HEK293 (cell line): ENCODE results near the gene NHERF2.

Experiments used
- CTCF ChIA-PET: fragments of 350-600 bp; formaldehyde crosslinking; extraction: SDS; loops from one replicate; lab custom pipeline; 2021; ENCODE audit warnings: antibody characterized with exemption; lab: Yijun Ruan, JAX
- POLR2A ChIA-PET: fragments of 300-600 bp; formaldehyde crosslinking; extraction: SDS; loops from one replicate; lab custom pipeline; 2020; ENCODE audit warnings: antibody characterized with exemption, inconsistent platforms; lab: Yijun Ruan, JAX
- H3K27ac ChIP-seq: fragments of 200-500 bp; sonication (Bioruptor generic); 2 replicates; pipeline ENCODE4 v1.5.1; 2014; ENCODE audit warnings: low read depth, low read length, control low read depth, inconsistent platforms; ENCODE audit errors: extremely low read depth
- H3K36me3 ChIP-seq, 2 experiments: fragments of 200-500 bp in 1 of 2; sonication (Bioruptor generic) in 1 of 2; 1 replicate in 1 of 2; 2 replicates in 1 of 2; pipeline ENCODE4 v1.5.1; 2014 to 2017; ENCODE audit warnings: inconsistent platforms in 2 of 2, low read length in 2 of 2; ENCODE audit not compliant: control insufficient read depth in 2 of 2, insufficient read depth in 1 of 2
- H3K4me1 ChIP-seq: fragments of 200-500 bp; sonication (Bioruptor generic); 2 replicates; pipeline ENCODE4 v1.5.1; 2014; ENCODE audit warnings: mild to moderate bottlenecking, low read length, inconsistent platforms; ENCODE audit not compliant: control insufficient read depth, insufficient read depth
- H3K4me3 ChIP-seq: 2 replicates; pipeline ENCODE4 v1.5.1; 2011; ENCODE audit warnings: low read depth, mild to moderate bottlenecking, control low read depth, low read length, moderate library complexity
- H3K9me3 ChIP-seq: fragments of 200-500 bp; sonication (Bioruptor generic); 2 replicates; pipeline ENCODE4 v1.5.1; 2014; ENCODE audit warnings: low read depth, low read length, inconsistent platforms; ENCODE audit not compliant: control insufficient read depth, insufficient read depth
- BCL6B ChIP-seq: fragments of 450-650 bp; formaldehyde crosslinking; IDR thresholded peaks from 2 replicates; pipeline ENCODE4 v1.5.1; 2017; ENCODE audit warnings: missing biosample characterization, missing genetic modification characterization
- GLI2 ChIP-seq: fragments of 450-650 bp; formaldehyde crosslinking; IDR thresholded peaks from 2 replicates; pipeline ENCODE4; 2017; ENCODE audit warnings: missing biosample characterization, missing genetic modification characterization, low read depth, borderline replicate concordance
- HIC1 ChIP-seq: fragments of 450-650 bp; formaldehyde crosslinking; IDR thresholded peaks from 2 replicates; pipeline ENCODE4 v1.5.1; 2016; ENCODE audit warnings: missing biosample characterization, missing genetic modification characterization
- KLF16 ChIP-seq: fragments of 450-650 bp; formaldehyde crosslinking; IDR thresholded peaks from 2 replicates; pipeline ENCODE4 v1.5.1; 2017; ENCODE audit warnings: missing biosample characterization, missing genetic modification characterization
- PRDM10 ChIP-seq: fragments of 450-650 bp; formaldehyde crosslinking; IDR thresholded peaks from 2 replicates; pipeline ENCODE4 v1.5.1; 2016; ENCODE audit warnings: missing biosample characterization, missing genetic modification characterization
- SALL2 ChIP-seq: fragments of 450-650 bp; formaldehyde crosslinking; IDR thresholded peaks from 2 replicates; pipeline ENCODE4 v1.5.0; 2017; ENCODE audit warnings: missing biosample characterization, mild to moderate bottlenecking, missing genetic modification characterization, borderline replicate concordance
- YY1 ChIP-seq: fragments of 450-650 bp; formaldehyde crosslinking; IDR thresholded peaks from 2 replicates; pipeline ENCODE4 v1.5.1; 2018; ENCODE audit warnings: missing biosample characterization, missing genetic modification characterization
- YY2 ChIP-seq: fragments of 450-650 bp; formaldehyde crosslinking; IDR thresholded peaks from 2 replicates; pipeline ENCODE4 v1.5.1; 2016; ENCODE audit warnings: missing biosample characterization, missing genetic modification characterization
- ZBTB17 ChIP-seq: fragments of 450-650 bp; formaldehyde crosslinking; IDR thresholded peaks from 2 replicates; pipeline ENCODE4 v1.5.1; 2016; ENCODE audit warnings: missing biosample characterization, missing genetic modification characterization
- ZFP37 ChIP-seq: fragments of 450-650 bp; formaldehyde crosslinking; IDR thresholded peaks from 2 replicates; pipeline ENCODE4 v1.5.1; 2016; ENCODE audit warnings: missing biosample characterization, missing genetic modification characterization
- ZNF138 ChIP-seq: fragments of 450-650 bp; formaldehyde crosslinking; IDR thresholded peaks from 2 replicates; pipeline ENCODE4 v1.5.1; 2016; ENCODE audit warnings: missing biosample characterization, missing genetic modification characterization, borderline replicate concordance
- ZNF146 ChIP-seq: fragments of 450-650 bp; formaldehyde crosslinking; IDR thresholded peaks from 2 replicates; pipeline ENCODE4 v1.5.1; 2016; ENCODE audit warnings: missing biosample characterization, missing genetic modification characterization
- ZNF157 ChIP-seq: fragments of 450-650 bp; formaldehyde crosslinking; IDR thresholded peaks from 2 replicates; pipeline ENCODE4 v1.5.1; 2016; ENCODE audit warnings: missing biosample characterization, missing genetic modification characterization
- ZNF221 ChIP-seq: fragments of 450-650 bp; formaldehyde crosslinking; IDR thresholded peaks from 2 replicates; pipeline ENCODE4 v1.5.1; 2017; ENCODE audit warnings: missing biosample characterization, missing genetic modification characterization, borderline replicate concordance
- ZNF292 ChIP-seq: fragments of 450-650 bp; formaldehyde crosslinking; IDR thresholded peaks from 2 replicates; pipeline ENCODE4 v1.5.1; 2016; ENCODE audit warnings: low read depth, missing biosample characterization, missing genetic modification characterization, borderline replicate concordance
- ZNF529 ChIP-seq: fragments of 450-650 bp; formaldehyde crosslinking; IDR thresholded peaks from 2 replicates; pipeline ENCODE4 v1.5.1; 2017; ENCODE audit warnings: missing genetic modification characterization, missing biosample characterization; ENCODE audit not compliant: insufficient replicate concordance
- ZNF549 ChIP-seq: fragments of 450-650 bp; IDR thresholded peaks from 2 replicates; pipeline ENCODE4 v1.5.1; 2018; ENCODE audit warnings: missing biosample characterization, missing genetic modification characterization, mild to moderate bottlenecking, inconsistent platforms, moderate library complexity
- ZNF555 ChIP-seq: fragments of 450-650 bp; formaldehyde crosslinking; conservative IDR thresholded peaks from 2 replicates; pipeline ENCODE4 v1.5.1; 2017; ENCODE audit warnings: missing biosample characterization, mild to moderate bottlenecking, missing genetic modification characterization, inconsistent platforms
- ZNF596 ChIP-seq: fragments of 450-650 bp; IDR thresholded peaks from 2 replicates; pipeline ENCODE4 v1.5.0; 2018; ENCODE audit warnings: missing biosample characterization, mild to moderate bottlenecking, missing genetic modification characterization, moderate library complexity
- ZNF610 ChIP-seq: fragments of 450-650 bp; formaldehyde crosslinking; IDR thresholded peaks from 2 replicates; pipeline ENCODE4 v1.5.1; 2016; ENCODE audit warnings: missing biosample characterization, missing genetic modification characterization, borderline replicate concordance
- ZNF626 ChIP-seq: fragments of 450-650 bp; sonication (Bioruptor Pico); formaldehyde crosslinking; IDR thresholded peaks from 2 replicates; pipeline ENCODE4 v1.5.1; 2018; ENCODE audit warnings: missing biosample characterization, missing genetic modification characterization, inconsistent platforms
- ZNF658 ChIP-seq: fragments of 450-650 bp; formaldehyde crosslinking; IDR thresholded peaks from 2 replicates; pipeline ENCODE4; 2016; ENCODE audit warnings: missing biosample characterization, missing genetic modification characterization
- ZNF664 ChIP-seq: fragments of 450-650 bp; formaldehyde crosslinking; IDR thresholded peaks from 2 replicates; pipeline ENCODE4 v1.5.1; 2016; ENCODE audit warnings: missing biosample characterization, missing genetic modification characterization
- ZSCAN4 ChIP-seq: fragments of 450-650 bp; formaldehyde crosslinking; IDR thresholded peaks from 2 replicates; pipeline ENCODE4 v1.5.1; 2017; ENCODE audit warnings: missing biosample characterization, missing genetic modification characterization
- TF ChIP-seq, protein P1 (sequence below): fragments of 450-650 bp; formaldehyde crosslinking; IDR thresholded peaks from 2 replicates; pipeline ENCODE4 v1.5.1; 2016; ENCODE audit warnings: missing biosample characterization, missing genetic modification characterization, low read depth

Gene NHERF2

GRCh38 chr16:1990101-1990350 is 36.7 kb upstream of the NHERF2 start (continued):
- no peak for TF ChIP-seq SALL2 (tag by site-specific recombination)

GRCh38 chr16:1990351-1991134 is 36.2 kb upstream of the NHERF2 start:
- ChIA-PET CTCF (interaction anchor here (0.6 to 1.6 kb wide), 2 partner anchors 13 to 130 kb away, joined by 3 to 8 read pairs; no protein-coding TSS in a partner anchor), POLR2A (interaction anchor here (0.8 to 1.7 kb wide), 3 partner anchors 19 to 162 kb away, joined by 3 to 8 read pairs (median 6); partner anchors contain the start of genes RPS2 and TBL3)
- Histone ChIP-seq H3K4me3 (peak overlapping the region; percentile 45), H3K36me3 (peaks cover 0 to 18% of the 10 kb centered on the region in 2 experiments; a peak in 1 of 3 replicates), H3K9me3 (no peaks in the 10 kb centered on the region), H3K4me1 (peaks cover 3% of the 10 kb centered on the region), H3K27ac (no peak overlapping the region; the same call in 1 of the 2 replicates)
- TF ChIP-seq ZNF549 (tag by site-specific recombination) (no peak), ZNF529 (tag by site-specific recombination) (no peak), ZFP37 (tag by site-specific recombination) (peak; percentile 22; the same call in 1 of the 2 replicates), BCL6B (tag by site-specific recombination) (no peak), ZNF138 (no peak), ZNF626 (no peak), GLI2 (tag by site-specific recombination) (no peak), ZNF664 (tag by site-specific recombination) (no peak), YY2 (tag by site-specific recombination) (no peak), ZNF596 (tag by site-specific recombination) (no peak), ZNF610 (tag by site-specific recombination) (no peak), ZNF555 (no peak), ZBTB17 (tag by site-specific recombination) (no peak), KLF16 (tag by site-specific recombination) (0 out of 2 replicates have a peak, but pooled peaks have one; percentile 62), ZNF221 (tag by site-specific recombination) (no peak), PRDM10 (tag by site-specific recombination) (peak; percentile 97), ZNF146 (tag by site-specific recombination) (no peak), ZNF292 (tag by site-specific recombination) (no peak), ZNF658 (tag by site-specific recombination) (no peak), ZNF157 (tag by site-specific recombination) (no peak), HIC1 (tag by site-specific recombination) (peak; percentile 58; the same call in 1 of the 2 replicates), YY1 (tag by site-specific recombination) (no peak), ZSCAN4 (tag by site-specific recombination) (no peak)
- TF ChIP-seq, protein P1, sequence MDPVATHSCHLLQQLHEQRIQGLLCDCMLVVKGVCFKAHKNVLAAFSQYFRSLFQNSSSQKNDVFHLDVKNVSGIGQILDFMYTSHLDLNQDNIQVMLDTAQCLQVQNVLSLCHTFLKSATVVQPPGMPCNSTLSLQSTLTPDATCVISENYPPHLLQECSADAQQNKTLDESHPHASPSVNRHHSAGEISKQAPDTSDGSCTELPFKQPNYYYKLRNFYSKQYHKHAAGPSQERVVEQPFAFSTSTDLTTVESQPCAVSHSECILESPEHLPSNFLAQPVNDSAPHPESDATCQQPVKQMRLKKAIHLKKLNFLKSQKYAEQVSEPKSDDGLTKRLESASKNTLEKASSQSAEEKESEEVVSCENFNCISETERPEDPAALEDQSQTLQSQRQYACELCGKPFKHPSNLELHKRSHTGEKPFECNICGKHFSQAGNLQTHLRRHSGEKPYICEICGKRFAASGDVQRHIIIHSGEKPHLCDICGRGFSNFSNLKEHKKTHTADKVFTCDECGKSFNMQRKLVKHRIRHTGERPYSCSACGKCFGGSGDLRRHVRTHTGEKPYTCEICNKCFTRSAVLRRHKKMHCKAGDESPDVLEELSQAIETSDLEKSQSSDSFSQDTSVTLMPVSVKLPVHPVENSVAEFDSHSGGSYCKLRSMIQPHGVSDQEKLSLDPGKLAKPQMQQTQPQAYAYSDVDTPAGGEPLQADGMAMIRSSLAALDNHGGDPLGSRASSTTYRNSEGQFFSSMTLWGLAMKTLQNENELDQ = no peak
